HG02852 (cell line): ENCODE results near the gene CEP350.
"Not testable (repeated sequence)": the region's sequence is repeated elsewhere in the genome, so short reads cannot be mapped to it uniquely, and the experiment has no call there.

Experiments
- ATAC-seq: cut with Tn5 transposase; IDR thresholded peaks from one replicate; pipeline ENCODE4 v1.9.1; 2021; ENCODE audit warnings: mild to moderate bottlenecking, moderate library complexity; ENCODE audit not compliant: unreplicated experiment

The CEP350 gene

DNA sequence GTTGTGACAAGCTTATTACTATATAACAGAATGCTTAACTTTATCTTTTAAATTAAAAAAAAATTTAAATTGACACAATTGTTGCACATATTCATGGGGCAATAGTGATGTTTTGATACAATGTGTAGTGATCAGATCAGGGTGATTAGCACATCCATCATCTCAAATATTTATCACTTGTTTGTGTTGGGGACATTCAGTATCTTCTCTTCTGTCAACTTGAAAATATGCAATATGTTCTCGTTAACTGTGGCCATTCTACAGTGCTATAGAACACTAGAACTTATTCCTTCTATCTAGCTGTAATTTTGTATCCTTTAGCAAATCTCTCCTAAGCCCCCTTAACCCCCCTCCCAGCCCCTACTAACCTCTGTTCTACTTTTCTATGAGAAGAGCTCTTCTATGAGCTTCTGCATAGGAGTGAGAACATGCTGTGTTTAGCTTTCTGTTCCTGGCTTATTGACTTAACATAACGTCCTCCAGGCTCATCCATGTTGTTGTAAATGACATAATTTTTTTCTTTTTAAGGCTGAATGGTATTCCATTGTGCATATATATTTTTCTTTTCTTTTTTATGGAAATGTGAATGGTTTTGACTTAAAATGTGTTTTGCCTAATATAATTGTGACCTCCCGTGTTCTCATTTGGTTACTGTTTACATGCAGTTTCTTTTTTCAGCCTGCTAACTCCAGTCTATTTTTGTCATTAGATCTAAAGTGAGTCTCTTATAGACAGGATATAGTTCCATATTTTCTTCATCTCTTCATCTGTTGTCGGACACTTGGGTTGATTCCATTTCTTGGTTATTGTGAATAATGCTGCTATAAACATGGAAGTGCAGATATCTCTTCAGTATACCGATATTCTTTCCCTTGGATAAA is 23.8 kb downstream of the CEP350 start:
- no peak for ATAC-seq

DNA sequence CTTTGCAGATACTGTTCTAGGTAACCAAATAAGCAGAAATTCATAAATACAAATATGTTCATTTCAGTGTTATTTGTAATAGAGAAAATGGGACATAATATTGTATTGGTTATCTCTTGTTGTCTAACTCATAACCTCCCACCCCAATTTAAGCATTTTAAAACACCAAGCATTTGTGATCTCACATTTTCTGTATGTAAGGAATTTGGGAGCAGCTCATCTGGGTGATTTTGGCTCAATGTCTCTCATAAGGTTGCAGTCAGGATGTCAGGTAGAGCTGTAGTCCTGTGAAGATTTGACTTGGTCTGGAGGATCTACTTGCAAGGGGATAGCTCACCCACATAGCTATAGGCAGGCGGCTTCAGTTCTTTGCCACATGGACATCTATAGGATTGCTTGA is 29.5 kb downstream of the CEP350 start:
- ATAC-seq = no peak

DNA sequence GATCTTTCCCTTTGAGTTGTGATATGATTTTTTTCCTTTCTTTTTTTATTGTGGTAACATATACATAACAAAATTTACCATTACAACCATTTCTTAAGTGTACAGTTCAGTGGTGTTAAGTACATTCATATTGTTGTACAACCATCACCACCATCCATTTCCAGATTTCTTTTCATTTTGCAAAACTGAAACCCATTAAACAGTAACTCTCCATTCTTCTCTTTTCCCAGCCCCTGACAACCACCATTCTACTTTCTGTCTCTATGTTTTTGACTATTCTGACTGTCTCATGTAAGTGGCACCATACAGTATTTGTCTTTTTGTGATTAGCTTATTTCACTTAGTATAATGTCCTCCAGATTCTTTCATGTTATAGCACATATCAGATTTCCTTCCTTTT is 30.3 kb downstream of the CEP350 start:
- ATAC-seq = no peak

DNA sequence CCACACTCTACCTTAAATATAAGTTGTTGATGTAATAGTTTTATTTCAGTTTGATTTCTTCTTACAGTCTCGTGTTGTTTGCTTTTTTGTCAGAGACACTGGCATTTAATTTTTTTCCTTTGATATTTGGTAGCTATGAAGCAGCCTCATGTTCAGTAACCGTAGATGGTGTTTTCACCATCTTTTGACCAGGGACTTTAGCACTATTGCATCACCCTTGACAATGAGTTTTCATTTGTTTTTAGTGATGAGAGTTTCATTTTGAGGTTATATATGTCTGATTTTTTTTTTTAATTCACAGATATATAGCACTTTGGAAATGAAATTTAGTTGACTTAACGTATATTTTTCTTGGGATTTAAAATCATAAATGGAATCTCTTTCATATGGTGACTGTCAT is 36.2 kb downstream of the CEP350 start:
- no peak for ATAC-seq

DNA sequence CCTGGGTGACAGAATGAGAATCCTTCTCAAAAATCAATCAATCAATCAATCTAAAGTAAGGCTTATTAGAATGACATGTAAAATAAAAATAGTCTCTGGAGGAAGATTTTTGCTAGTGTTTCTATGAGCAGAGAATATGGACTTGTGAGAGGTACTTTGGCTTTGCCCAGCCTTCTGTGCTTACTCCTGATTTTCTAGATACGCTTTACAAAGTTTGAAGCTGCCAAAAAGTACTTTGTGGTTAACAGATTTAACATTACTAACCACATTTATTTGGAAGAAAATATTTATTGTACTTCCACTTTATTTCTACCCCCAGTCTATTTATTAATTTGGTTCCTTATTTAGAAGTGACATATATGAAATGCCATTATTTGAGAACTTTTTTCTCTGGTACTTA is 41.0 kb downstream of the CEP350 start:
- ATAC-seq = no peak

DNA sequence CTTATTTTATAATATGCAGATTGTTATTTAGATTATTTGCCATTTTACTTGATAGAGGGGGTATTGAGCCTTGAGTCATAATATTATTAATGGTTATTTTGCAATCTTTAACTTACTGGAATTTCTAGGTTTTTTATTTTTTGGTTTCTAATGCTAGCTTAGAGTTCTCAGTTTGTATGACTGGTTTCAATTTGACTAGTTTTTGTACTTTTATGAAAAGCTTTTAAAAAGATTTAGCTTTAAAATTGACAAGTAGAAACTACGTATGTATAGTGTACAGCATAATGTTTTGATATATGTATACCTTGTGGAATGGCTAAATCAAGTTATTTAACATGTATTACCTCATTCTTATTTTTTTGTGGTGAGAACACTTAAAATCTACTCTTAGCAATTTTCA is 41.5 kb downstream of the CEP350 start:
- ATAC-seq = no peak

DNA sequence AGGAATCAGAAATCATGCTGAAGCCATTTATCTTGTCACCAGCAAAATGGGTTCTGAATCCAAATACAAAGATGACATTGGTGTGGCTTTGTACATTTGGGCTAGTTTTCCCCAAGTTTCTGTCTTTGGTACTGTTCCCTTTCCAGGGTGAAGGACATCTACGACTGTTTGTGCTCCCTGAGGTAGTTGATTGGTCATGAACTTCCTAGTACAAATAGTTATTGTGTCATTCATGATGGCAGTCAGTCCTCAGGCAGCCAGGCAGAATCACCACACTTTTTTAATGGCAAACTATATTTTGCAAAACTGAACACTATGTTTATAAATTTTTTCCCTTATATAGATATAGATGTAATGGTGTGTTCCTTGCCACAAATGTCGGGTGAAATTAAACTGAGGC is 46.0 kb downstream of the CEP350 start:
- no peak for ATAC-seq

DNA sequence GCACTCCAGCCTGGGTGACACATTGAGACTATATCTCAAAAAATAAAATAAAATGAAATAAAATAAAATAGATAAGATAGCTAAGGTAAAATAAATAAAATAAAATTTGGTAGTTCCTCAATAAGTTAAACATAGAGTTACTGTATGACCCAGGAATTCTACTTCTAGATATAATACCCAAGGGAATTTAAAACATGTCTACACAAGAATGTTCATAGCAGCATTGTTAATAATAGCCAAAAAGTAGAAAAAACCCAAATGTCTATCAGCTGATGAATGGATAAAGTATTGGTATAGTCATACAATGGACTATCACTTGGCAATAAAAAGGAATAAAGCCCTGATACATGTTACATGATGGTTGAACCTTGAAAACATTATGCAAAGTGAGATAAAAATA is 47.8 kb downstream of the CEP350 start:
- ATAC-seq = no peak

DNA sequence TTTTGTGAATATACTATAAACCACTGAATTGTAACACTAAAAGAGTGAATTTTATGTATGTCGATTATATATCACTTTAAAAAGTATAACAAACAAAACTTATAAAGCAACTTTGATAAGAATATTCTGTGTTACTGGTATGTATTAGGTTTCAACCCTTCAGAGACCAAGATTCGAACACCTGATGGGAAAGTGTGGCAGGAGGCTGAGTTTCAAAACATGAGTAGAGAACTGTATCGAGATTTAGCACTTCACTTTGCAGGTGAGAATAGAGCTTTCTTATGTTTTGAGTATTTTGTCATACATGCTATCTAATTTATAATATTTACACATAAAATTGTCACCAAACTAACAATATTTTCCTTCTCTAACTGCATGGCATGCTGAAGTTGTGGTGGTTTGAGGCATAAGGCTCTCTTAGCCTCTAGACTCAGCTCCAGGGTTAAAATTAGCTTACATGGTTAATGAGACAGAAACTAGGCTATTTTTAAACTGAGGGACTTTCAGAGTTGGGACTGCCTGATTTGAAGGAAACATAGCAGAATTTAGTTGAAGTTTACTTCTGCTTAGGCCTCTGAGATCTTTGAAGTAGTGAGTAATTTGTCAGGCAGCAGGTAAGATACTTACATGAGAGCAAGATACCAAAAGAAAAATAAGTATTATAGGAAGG is 48.6 kb downstream of the CEP350 start:
- ATAC-seq = peak; percentile 95

DNA sequence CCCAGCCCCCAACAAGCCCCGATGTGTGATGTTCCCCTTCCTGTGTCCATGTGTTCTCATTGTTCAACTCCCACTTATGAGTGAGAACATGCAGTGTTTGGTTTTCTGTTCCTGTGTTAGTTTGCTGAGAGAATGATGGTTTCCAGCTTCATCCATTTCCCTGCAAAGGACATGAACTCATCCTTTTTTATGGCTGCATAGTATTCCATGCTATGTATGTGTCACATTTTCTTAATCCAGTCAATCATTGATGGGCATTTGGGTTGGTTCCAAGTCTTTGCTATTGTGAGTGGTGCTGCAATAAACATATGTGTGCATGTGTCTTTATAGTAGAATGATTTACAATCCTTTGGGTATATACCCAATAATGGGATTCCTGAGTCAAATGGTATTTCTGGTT is 52.2 kb downstream of the CEP350 start:
- ATAC-seq = not testable (repeated sequence)

DNA sequence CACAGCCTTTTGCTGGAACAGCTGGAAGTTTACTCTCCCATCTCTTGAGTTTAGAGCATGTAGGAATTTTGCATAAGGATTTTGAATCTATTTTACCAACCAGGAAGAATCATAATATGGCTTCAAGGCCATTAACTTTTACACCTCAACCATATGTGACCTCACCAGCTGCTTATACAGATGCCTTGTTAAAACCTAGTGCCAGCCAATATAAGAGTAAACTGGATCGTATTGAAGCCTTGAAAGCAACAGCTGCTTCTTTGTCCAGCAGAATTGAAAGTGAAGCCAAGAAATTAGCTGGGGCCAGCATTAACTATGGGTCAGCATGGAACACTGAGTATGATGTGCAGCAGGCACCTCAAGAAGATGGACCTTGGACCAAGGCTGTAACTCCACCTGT is 65.4 kb downstream of the CEP350 start:
- ATAC-seq = no peak

DNA sequence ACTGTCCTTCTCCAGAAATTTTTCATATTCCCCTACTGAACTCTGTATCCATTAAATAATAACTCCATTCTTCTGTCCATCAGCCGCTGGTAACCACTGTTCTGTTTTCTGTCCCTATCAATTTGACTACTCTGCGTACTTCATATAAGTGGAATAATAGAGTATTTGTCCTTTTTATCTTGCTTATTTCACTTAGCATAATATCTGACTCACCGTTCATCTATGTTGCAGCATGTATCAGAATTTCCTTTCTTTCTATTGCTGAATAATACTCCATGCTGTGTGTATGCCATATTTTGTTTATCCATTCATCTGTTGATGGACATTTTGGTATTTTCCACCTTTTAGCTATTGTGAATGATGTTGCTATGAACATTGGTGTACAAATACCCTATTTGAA is 71.9 kb downstream of the CEP350 start:
- ATAC-seq = no peak

DNA sequence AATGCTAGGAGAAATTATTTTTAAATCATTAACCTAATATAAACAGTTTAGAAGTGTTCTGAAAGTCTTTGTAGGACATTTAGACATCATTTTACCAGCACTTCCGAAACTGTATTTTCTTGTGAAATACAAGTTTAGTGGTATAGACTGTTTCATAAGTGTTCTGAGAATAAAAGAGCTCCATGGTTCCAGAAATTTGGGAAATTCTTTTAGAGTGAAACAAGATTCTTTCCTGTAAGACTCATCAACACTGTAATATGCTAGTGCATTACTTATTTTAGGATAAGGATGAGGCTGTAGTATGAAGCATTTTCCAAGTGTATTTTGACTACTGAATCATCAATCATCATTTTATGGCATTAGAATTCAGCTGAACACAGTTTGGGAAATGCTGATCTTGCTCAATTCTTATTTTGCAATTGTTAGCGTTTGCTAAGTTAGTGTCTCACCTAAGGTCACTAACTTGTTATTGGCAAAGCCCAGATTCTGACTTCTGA is 73.4 kb downstream of the CEP350 start:
- no peak for ATAC-seq

DNA sequence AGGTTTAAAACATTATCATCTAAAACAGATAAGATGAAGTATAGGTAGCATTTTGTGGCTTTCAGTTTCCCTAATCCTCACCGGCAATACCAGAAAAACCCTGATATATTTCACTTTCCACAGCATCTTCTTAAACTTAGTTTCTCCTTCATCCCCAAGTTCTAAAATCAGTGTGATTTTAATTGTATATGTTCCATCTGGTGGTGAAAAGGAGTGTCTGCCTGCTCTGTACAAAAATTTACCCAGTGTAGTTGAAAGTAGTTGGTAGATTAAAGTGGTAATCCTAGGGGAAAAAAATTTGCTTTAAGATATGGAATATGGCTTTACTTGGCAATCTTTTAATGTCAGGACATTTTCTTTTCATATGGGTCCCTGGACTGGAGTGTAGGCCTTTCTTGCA is 74.3 kb downstream of the CEP350 start:
- ATAC-seq = no peak

DNA sequence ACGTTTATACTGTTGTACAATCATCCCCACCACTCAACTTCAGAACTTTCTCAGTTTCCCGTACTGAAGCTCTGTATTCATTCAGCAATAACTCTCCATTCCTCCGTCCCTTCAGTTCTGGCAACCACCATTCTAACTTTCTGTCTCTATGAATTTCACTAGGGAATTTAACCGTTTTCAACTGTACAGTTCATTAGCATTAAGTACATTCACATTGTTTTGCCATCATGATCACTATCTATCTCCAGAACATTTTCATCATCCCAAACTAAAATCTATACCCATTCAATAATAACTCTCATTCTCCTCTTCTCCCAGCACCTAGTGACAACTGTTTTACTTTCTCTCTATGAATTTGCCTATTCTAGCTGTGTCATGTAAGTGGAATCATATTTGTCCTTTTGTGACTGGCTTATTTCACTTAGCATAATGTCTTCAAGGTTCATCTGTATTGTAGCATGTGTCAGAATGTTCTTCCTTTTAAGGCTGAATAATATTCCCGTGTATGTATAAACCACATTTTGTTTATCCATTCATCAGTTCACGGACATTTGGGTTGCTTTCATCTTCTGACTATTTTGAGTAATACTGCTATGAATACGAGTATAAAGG is 75.0 kb downstream of the CEP350 start:
- ATAC-seq = no peak

DNA sequence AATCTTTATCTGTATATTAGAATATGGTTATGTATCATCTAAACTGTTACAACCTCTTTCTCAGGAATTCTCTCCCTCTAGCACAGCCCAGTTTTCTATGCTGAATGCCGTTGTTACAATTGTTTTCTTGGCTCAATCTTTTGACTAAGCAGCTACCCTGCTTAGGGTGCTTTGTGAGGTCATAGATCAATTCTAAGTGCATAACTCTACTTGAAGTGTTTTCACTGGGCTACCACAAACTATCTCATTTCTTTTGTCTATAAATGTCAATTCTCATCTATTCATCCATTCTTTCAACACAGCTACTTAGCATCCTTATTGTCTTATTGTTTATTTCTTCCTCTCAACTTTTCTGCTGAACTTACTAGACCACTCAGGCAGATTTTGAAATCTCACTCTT is 77.1 kb downstream of the CEP350 start:
- no peak for ATAC-seq

DNA sequence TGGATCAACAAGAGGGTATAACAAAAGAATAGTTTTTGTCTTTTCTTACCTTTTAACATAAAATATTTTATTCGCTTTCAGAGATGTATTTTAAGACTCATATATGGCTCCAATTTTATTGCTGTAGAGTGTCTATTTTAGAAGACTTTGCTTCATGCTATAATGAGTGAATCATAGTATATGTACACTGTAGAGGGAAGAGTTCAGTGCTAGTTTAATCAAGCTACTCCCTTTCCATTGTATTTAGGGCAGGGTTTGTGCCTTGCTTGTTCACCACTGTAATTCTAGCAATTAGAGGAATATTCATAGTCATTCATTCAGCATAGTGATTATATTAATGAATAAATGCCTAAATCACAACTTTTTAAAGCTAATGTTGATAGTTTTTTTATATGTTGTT is 78.8 kb downstream of the CEP350 start:
- no peak for ATAC-seq

DNA sequence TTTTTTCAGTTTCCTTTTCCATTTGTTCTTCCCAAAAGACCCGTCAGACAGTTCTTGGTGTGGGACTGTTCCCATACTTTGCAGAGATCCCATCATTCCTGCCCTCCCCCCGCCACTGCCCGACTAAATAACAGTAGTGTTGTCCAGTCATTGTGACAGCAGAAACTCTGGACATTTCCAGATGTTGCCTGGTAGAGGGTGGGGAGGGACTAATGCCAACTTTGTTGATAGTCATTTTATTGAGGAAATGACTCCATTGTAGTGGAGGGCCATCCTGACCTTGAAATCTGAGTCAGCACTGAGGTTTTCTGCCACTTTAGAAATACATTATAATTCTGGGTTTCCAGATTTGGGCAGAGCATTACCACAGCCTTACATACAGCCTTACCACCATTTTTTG is 85.4 kb downstream of the CEP350 start:
- ATAC-seq = no peak

DNA sequence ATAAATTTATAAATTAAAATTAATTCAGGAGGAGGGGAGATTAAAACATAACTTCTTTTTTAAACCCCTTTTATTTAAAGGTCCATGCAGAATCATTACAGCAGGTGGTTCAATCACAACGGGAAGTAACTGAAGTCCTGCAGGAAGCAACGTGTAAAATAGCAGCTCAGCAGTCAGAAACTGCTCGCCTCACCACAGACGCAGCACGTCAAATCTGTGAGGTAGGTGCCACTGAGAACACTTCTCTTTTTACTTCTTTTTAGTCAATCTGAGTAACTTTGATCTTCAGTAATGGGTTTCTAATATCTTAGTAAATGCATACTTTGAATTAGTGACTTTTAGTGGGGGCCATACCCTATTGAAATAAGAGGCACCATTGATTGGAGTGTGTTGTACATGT is 87.0 kb downstream of the CEP350 start:
- ATAC-seq = no peak

DNA sequence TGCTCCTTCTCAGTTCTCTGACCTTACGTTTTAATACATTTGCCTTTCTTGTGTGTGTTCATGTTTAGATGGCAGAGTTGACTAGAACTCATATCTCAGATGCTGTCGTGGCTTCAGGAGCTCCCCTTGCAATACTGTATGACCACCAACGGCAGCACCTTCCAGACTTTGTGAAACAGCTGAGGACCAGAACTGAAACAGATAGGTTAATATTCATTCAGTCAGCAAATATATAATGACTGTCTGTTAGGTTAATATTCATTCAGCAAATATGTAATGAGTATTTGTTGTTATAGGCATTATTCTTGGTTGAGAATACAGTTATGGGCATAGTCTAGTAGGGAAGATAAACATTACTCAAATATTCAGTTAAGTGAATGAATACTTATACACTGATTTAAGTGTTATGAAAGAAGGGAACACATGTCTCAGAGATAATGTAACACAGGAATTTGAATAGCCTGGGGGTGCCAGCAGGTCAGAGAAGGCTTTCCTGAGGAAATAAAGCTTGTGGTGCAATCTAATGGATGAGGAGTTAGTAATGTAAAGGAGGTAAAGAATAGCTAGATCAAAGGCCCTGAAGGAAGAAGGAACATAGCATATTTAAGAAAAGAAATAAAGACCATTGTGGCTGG is 88.5 kb downstream of the CEP350 start:
- ATAC-seq = no peak

DNA sequence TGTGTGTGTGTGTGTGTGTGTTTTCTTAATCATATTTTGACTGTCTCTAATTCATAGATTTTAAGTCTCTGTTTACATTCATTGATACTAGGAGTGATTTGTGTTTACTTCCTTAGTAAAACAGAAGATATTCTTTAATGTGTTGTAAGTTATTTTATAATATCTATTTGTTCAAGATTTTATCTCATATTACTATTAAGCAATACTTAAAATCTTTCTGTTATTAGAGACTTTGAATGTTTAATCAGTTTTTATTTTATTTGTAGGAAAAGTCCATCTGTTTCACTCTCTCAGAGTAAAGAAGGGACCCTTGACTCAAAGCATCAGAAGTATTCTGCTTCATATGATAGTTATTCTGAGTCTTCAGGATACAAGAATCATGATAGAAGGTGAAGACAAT is 89.2 kb downstream of the CEP350 start:
- ATAC-seq = no peak
